GM18861 (cell line): Measurements from ENCODE around the gene STARD3.

Source experiments
- ATAC-seq: cut with Tn5 transposase; IDR thresholded peaks from one replicate; pipeline ENCODE4 v1.9.1; 2021; ENCODE audit not compliant: unreplicated experiment

STARD3 gene

GRCh38 chr17:39634384-39634871 lies 2.5 kb upstream of the STARD3 start:
- no peak for ATAC-seq

GRCh38 chr17:39635614-39636176 lies 1.2 kb upstream of the STARD3 start:
- ATAC-seq, result no peak

DNA sequence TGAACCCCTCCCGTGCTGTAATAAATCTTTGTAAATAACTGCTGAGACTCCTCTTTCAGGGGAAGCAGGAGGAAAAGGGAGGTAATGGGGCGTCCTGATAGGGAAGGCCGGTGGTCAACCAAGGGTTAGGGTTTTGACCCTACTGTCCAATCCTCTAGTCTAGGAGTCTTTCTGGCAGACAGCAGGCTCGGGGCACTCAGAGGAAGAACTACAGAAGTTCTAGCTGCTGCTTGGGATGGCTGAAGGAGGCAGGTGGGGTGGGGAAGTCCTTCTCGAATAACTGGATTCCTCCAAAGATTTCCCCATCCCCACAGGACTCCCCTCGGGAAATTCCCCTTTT lies 387 bp upstream of the STARD3 start:
- ATAC-seq, result no peak

DNA sequence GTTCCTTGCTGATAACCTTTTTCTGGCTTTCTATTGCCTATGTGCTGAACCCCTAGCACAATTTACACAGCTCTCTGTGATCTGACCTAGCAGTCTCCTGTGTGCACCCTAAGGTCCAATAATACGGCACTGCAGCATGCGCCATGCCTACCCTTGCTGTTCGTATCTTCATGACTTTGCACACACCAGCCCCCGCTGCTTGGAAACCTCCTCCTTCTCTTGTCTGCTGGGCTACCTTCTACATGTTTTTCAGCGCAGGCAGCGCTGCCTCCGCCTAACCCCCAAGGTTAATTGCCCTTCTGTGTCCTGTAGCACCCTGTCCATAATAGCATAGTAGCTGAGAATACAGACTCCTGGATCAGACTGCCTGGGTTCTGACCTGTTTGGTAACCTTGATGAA lies 1.4 kb downstream of the STARD3 start:
- no peak for ATAC-seq

- no peak for ATAC-seq
These were observed 2.1 kb downstream of the STARD3 start for GRCh38 chr17:39639043-39639442.

- ATAC-seq, result no peak
These were observed 2.9 kb downstream of the STARD3 start for GRCh38 chr17:39639566-39640458.

- no peak for ATAC-seq
These were observed 3.7 kb downstream of the STARD3 start for GRCh38 chr17:39640591-39641031.

- ATAC-seq, result no peak
These were observed 4.2 kb downstream of the STARD3 start for GRCh38 chr17:39641097-39641496.

GRCh38 chr17:39641883-39642282 lies 4.9 kb downstream of the STARD3 start:
- ATAC-seq, result no peak

GRCh38 chr17:39642291-39643074 lies 5.5 kb downstream of the STARD3 start:
- ATAC-seq, result no peak

DNA sequence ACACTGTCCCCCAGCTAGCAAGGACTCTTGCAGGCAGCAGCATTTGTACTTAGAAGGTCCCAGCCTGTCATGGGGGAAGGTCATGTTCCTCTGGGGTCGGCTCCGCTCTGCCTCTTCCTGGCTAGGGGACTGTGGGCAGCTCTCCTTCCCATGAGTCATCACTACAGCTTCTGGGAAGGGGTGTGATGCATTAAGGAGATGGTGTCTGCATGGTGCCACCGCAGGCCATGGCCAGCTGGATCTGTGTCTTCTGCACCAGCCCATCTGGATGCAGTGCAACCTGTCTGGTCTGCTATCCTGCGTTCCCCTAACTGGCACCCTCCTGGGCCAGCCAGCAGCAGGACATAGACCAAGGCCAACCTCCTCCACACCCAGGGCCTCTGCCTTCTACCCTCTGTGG lies 6.3 kb downstream of the STARD3 start:
- ATAC-seq, result no peak

- ATAC-seq, result no peak
These were observed 10.3 kb downstream of the STARD3 start for GRCh38 chr17:39647256-39647655.

GRCh38 chr17:39648616-39649366 lies 11.8 kb downstream of the STARD3 start:
- ATAC-seq, result no peak

- no peak for ATAC-seq
These were observed 13.2 kb downstream of the STARD3 start for GRCh38 chr17:39650121-39650579.

- no peak for ATAC-seq
These were observed 15.1 kb downstream of the STARD3 start for GRCh38 chr17:39651923-39652586.

DNA sequence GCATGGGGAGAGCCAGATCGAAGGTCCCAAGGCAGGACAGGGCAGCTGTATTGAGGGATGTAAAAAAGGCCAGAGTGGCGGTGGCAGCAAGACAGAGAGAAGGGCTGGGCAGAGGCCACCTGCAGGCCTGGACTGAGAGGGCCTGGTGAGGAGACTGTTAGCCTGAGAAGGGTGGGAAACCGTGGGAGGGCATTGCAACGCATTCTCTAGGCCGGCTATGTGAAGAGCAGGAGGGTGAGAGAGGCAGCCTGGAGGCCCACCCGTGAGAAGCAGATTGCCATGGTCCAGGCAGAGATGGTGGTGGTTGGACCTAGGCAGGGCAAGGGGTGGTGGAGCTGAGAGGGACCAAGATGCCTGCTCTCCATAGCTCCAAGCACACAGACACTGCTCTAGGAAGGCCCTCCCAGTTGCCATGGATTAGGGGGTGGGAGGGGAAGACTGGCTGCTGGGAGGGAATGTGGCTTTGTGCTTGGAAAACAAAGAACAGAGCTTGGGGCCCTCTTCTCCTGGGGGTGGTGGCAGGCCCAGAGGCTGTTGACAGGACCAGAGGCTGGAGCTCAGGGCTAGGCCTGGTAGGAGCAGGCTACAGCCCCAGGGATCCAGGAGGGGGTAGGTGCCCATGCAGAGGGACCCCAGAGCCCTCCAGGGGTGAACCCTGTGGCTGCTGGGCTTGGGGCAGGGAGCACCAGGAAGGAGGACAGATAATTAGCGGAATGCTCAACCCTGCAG lies 15.8 kb downstream of the STARD3 start:
- no peak for ATAC-seq

- ATAC-seq, result no peak
These were observed 16.3 kb downstream of the STARD3 start for GRCh38 chr17:39653316-39653661.

DNA sequence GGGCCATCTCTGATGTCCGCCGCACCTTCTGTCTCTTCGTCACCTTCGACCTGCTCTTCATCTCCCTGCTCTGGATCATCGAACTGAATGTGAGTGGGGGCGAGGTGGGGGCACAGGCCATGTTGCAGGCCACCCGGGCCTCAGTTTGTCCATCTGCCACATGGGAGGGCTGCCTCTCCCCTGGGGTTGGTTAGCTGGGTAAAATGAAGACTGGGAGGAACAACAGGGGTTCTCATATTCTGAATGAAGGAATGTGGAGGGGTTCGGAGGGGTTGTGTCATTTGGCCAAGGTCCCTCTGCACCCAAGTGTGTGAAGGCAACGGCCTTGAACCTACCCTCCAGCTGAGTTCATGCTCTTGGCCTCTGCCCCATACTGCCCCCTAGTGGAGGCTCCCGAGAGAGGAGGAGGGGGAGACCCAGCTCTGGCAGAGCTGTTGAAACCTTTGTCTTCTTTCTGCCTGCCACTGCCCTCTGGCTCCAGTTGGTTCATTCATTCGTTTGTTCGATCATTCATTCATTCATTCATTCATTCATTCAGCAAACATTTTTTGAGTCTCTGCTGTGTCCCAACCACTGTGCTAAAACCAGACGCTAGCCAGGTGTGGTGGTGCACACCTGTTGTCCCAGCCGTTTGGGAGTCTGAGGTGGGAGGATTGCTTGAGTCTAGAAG lies 16.9 kb downstream of the STARD3 start:
- no peak for ATAC-seq

- ATAC-seq, result no peak
These were observed 18.2 kb downstream of the STARD3 start for GRCh38 chr17:39655105-39655504.
